ENCODE results near the gene E4F1.

Gene E4F1

GRCh38 chr16:2235234-2235651 is 11.9 kb downstream of the E4F1 start:
- CTCF ChIA-PET = no interaction called here
- POLR2A ChIA-PET = no interaction called here
- no peak for TF ChIP-seq CTCF (IDR thresholded peaks at IDR 0.05; ENCODE audit: control extremely low read depth, extremely low read depth, low read depth, missing control alignments)
- DNase-seq (ENCODE audit: extremely low spot score) = no peak

GRCh38 chr16:2235695-2236336 is 12.4 kb downstream of the E4F1 start:
- no peak for TF ChIP-seq CTCF (IDR thresholded peaks at IDR 0.05; ENCODE audit: control extremely low read depth, extremely low read depth, low read depth, missing control alignments)
- POLR2A ChIA-PET = no interaction called here

GRCh38 chr16:2236337-2237101 is 13.1 kb downstream of the E4F1 start, which contains the start of gene DNASE1L2:
DNASE1L2 (plus strand) TSS chr16:2236444; CDS start chr16:2236817, 373 bp downstream.
- no peak for TF ChIP-seq CTCF (IDR thresholded peaks at IDR 0.05; ENCODE audit: control extremely low read depth, extremely low read depth, low read depth, missing control alignments)
- POLR2A ChIA-PET = interaction anchor here (1.2 kb wide), 1 partner anchor 81 kb away, joined by 3 read pairs; the partner anchor contains the start of gene TRAF7
- no peak for DNase-seq (ENCODE audit: extremely low spot score)
- CTCF ChIA-PET = no interaction called here

More at GRCh38 chr16:2235695-2236336, 12.4 kb downstream of the E4F1 start:
- DNase-seq (ENCODE audit: extremely low spot score) = no peak
- CTCF ChIA-PET = no interaction called here

GRCh38 chr16:2237102-2237482 is 13.7 kb downstream of the E4F1 start:
- ChIA-PET CTCF (no interaction called here), POLR2A (interaction anchor here (1.2 kb wide), 1 partner anchor 82 kb away, joined by 3 read pairs; the partner anchor contains the start of gene TRAF7)
- no peak for DNase-seq (ENCODE audit: extremely low spot score)
- TF ChIP-seq CTCF (IDR thresholded peaks at IDR 0.05; ENCODE audit: control extremely low read depth, extremely low read depth, low read depth, missing control alignments) = no peak

GRCh38 chr16:2237493-2238149 is 14.2 kb downstream of the E4F1 start:
- CTCF ChIA-PET = interaction anchor here (1.2 to 1.4 kb wide), 2 partner anchors 14 to 234 kb away, joined by 3 to 4 read pairs; partner anchors contain the start of gene ECI1
- TF ChIP-seq CTCF (IDR thresholded peaks at IDR 0.05; ENCODE audit: control extremely low read depth, extremely low read depth, low read depth, missing control alignments) = no peak
- no peak for DNase-seq (ENCODE audit: extremely low spot score)
- POLR2A ChIA-PET = interaction anchor here (1.2 kb wide), 1 partner anchor 82 kb away, joined by 3 read pairs; the partner anchor contains the start of gene TRAF7

- no peak for DNase-seq (ENCODE audit: extremely low spot score)
- CTCF ChIA-PET = interaction anchor here (1.2 to 1.4 kb wide), 2 partner anchors 13 to 234 kb away, joined by 3 to 4 read pairs; partner anchors contain the start of gene ECI1
- TF ChIP-seq CTCF (IDR thresholded peaks at IDR 0.05; ENCODE audit: control extremely low read depth, extremely low read depth, low read depth, missing control alignments) = no peak
- POLR2A ChIA-PET = interaction anchor here (0.6 to 0.7 kb wide), 2 partner anchors 83 to 250 kb away, joined by 3 to 4 read pairs; partner anchors contain the start of gene TRAF7
These were observed 14.9 kb downstream of the E4F1 start for GRCh38 chr16:2238150-2238837.
